SW 1271 (cell line): ENCODE data around the gene DEDD2.

Experiments
- DNase-seq, 2 experiments: peaks; one replicate each; lab custom pipeline; 2025; lab: John Stamatoyannopoulos, UW

DEDD2 gene

DNA sequence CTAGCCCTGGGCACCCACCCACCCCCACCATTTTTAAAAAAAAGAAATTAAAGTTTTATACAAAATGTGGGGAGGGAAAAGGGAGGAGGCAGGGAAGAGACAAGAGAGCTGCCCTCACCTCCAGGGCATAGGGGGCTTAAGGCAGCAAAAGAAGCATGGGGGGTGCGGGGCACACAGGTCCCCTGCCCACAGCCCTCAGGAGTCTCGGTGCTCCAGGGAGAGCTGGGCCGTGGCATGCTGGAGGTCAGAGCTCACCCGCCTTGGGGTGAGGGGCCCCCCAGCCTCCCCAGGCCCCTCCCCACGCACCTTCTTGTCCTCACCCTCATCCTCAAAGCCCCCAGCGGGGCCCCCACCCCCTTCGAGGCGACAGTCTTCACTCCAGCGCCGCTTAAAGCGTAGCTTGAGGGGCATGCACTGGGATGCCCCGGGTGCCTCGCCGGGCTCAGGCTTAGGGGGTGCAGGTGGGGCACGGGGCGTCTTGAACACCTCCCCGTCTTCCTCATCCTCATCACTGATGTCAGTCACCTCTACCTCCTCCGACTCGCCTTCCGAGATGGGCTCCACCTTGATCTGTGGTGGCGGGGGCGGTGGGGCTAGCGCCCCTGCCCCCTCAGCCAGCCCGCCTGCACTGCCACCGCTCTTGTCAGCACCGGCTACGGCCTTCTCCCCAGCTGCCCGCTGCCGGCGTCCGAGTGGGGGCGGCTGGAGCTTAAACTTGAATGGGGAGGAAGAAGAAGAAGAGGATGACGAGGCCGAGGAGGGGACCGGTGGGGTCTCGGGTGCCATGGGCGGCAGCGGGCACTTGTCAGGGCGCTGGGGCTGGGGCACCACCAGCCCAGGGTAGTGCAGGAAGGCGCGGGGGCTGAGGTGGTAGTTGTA is 31.0 kb upstream of the DEDD2 start:
- DNase-seq: no peak

DNA sequence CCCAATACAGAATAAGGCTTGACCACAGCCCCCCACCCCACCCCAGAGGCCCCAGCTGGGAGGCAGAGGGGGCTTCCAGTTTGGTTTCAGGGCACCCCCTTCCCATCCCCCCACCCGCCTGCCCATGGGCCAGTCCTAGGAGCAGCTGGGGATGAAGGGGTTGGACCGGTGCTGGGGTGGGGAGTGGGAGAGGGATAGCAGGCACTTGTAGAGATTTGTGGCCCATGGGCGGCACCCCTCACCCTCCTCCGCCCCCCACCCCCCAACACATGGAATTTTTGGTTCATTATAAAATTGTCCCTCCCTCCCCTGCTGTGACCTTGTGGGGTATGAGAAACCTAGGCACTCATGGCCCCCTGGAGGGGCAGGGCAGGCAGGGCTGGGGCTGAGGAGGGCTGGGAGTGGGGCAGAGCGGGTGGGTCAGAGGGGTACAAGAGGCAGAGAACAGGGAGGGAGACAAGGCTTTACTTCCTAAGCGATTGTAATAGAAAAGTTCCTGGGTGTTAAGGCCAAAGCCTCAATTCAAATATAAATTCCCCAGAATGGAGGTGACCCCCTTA is 30.2 kb upstream of the DEDD2 start:
- DNase-seq: no peak

DNA sequence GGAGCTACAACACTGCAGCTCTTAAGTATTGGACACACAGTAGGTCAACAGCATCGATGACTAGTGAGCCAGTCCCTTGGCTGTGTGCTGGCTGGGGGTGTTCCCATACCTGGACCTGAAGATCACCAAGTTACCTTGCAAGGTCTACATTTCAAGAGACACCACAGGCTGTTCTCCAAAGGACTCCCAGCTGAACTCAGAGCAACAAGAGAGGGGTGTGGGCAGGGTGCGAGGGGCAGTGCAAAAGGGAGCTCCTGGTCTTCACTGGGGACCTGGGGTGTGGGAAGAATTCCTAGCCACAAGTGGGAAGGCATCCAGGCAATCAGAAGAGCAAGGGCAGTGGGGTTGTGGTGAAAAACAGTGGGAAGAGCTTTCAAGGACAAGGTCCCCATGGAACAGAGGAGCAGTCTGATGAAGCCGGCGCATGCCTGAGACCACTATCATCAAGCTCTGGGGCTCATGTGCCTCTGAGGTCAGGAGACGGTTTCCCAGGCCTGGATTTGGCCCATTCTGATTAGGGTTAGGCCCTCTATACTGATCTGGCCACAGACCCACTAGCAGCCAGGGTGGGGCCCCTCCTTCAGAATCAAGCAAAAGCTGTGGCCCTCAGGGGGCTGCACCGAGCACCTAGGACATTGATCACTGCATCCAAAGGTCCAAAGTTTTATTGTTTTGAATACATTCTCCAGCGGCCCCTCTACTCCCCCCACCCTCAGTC is 29.6 kb upstream of the DEDD2 start:
- no peak for DNase-seq

DNA sequence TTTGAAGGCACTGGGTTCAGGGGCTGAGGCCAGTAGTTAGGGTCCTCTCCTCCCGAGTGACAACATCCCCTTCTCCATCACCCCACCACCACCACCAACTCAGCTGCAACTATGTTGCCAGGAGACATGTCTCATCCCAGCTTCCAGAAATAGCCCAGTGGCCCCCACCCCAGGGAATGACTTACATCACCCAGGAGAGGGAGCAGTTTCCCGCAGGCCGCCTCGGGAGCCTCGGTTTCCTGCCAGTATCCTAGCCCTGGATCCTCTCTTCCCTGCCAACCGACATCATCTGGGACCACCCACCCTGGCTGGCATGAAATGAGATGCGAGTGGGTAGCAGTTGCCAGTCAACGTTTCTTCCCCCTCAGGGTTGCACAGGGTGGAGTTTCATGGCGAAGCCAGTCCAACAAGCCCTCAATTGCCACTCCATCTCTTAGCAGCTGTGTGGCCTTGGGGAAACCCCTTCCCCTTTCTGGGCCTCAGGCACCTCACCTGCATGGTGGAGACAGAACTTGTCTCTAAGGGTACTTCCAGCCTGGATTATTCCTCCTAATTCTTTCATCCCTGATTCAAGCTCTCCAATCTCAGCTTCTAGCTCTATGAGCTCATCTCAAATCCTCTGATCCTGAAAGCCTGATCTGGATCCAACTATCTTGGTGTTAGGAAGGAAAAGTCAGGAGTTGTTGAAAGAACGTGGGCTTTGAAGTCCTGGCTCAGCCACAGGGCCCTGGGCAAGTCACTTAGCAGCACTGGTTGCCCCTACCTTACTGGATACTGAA is 28.9 kb upstream of the DEDD2 start:
- DNase-seq: peak in 1 of 2 experiments; percentile 23

DNA sequence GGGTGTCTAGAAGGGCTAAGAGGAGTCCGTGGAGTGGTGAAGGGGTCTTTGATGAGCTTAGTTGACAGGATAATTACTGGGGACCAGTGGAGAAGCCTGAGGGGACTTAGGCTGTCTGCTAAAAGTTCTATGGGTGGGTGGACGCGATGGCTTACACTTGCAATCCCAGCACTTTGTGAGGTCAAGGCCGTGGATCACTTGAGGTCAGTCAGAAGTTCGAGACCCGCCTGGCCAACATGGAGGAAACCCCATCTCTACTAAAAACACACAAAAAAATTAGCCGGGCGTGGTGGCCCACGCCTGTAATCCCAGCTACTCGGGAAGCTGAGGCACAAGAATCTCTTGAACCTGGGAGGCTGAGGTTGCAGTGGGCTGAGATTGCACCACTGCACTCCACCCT is 27.8 kb upstream of the DEDD2 start:
- DNase-seq: no peak

DNA sequence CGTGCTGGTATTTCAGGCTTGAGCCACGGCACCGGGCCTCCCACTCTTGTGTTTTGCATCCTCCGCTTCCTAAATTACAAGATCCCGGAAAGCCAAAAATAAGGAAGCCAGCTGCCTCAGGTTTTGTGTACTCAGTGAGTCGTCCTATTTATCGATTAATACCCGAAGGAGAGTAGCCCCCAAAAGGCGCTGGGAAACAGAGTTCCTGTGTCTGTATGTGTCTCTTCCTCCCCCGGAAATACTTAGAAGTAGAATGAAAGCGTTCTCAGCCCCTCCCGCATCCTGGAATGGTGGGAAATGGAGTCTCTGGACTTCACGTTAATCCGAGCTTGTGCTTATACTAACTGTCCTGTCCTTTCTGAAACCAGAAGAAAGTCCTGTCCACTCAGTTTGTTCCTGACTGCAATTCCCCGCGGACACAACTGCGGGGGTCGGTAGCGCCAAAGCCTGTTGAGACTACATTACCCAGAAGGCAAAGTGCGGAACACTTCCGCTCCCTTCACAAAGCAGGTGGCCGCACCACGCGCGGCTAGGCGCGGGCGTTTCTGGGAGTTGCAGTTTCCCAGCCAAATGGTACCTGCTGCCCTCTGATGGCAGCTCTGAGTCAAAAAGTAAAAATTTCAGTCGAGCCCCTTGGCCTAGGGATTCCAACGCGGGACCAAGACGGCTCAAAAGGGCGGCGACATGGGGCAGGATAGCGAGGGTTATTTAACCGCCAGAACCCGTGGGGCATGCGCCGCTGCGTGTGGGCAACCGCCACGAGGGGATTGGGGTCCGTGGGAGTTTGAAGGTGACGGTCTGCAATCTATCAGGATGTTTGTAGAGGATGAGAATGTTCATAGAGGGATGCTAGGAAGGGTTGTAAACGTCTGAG is 27.1 kb upstream of the DEDD2 start:
- peak; percentile 78 to 89 for DNase-seq

DNA sequence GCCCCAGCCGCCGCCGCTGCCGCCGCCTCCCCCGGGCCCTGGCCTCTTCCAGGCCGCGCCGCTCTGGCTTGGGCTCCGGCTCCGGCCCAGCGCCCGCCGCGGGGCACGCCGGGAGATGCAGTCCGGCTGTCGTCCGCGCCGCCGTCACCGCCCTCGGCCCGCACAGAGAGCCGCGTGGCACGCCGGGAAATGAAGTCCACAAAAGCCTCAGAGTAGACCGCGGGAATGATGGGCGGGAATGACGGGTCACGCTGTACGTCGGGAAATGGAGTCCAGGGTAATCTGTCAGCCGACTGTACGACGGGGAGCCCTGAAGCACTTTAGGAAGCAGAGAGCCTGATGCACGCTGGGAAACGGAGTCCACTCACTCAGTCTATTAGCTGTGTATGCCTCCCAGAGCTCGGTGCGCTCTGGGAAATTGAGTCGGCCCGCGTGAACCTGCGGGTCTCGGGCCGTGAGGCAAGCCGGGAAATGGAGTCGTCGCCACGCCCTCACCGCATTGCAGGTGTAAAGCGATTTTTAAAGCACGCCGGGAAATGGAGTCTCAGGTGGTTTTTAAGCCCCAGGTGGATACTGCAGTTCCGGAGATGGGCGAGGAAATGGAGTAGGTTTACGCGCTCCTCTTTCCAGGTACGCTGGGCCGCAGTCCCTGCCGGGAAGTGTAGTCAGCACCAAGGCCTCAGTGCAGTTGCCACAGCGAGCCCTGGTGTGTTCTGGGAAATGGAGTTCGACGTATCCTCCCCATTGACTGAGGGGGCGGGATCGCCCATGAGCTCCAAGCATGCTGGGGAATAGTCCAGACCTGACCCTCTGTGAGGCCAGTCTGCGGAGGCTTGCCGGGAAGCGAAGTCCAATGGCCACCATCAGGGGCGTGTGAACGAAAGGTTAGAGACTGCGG is 25.3 kb upstream of the DEDD2 start, which contains the start of gene GSK3A:
Gene GSK3A (minus strand): TSS at position 91 of the 898 bp plus-strand sequence. CDS start 137 bp downstream, outside the sequence.
- peak; percentile 91 to 94 for DNase-seq

DNA sequence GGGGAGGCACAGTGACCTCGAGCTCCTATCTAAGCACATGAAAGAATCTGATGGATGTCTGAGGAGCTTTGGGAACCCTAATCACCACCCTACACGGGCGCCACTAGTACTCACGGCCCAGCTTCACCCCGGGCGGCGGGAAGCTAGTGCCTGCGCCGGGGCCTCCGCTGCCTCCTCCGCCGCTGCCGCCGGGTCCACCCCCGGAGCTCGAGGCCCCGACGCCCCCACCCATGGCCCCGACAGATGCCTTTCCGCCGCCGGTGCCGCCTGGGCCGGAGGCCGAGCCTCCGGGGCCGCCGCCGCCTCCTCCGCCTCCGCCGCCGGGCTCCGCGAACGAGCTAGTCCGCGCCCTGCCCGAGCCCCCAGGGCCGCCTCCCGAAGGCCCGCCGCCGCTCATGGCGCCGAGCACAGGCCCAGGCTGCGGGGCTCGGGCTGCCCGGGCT is 24.6 kb upstream of the DEDD2 start:
- no peak for DNase-seq

DNA sequence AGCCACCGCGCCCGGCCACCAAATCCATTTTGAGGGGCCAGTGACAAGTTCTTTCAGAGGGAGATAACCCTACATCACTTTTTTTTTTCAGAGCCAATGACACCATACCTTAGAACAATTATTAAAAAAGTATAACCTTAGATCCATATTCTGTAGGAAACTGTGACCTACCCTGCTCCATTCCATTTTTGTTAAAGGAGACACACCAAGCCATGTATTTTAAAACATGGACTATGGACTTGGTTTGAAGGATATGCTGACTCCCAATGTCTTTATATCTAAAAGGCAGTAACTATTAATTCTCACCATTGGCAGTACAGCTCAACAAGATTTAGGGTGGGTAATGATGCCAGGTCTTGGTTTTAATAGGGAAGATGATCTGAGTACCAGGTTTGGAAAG is 23.8 kb upstream of the DEDD2 start:
- DNase-seq: no peak

DNA sequence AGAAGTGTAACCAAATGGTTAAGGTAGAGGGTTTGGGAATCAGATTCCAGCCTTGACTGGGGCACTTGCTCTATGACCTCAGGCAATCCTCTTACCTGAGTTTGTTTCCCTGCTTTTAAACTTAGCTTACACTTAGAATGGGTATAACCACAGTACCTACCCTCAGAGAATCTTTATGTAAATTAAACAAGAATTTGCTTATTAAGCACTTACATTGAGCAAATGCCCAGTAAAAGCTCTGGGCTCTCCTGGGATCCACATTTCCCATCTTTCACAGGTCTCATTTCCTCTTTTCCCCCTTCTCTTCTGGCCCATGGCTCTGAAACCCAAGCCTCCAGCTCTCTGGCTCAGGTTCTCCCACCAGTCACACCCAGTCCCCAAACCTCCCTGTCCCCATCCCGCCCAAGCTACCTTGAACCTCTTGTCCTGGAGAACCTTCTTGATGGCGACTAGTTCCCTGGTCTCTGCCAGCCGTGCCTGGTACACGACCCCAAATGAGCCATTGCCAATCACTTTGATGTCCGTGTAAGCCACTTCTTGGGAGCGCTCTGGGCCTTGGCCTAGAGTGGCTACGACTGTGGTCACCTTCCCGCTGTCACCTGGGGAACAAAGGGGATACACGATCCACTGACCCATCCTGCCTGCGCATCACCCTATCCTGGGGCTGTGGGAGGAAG is 22.2 kb upstream of the DEDD2 start:
- no peak for DNase-seq

DNA sequence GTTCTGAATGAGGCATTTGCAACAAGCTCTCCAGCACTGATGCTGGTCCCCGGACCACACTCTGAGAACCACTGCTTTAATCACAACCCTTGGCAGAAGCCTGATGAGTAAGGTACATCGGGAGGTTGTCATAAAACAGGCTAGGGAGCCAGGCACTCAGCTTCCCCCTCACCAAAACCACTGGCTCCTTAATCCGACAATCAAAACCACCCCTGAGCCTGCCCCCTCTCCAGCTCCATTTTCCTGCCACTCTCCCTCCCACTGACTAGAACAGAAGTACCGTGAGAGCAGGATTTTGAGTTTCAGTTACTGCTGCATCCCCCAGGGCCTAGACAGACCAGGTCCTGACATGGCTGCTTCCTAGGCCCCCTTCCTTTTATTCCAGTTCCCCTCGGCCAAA is 17.7 kb upstream of the DEDD2 start:
- no peak for DNase-seq

DNA sequence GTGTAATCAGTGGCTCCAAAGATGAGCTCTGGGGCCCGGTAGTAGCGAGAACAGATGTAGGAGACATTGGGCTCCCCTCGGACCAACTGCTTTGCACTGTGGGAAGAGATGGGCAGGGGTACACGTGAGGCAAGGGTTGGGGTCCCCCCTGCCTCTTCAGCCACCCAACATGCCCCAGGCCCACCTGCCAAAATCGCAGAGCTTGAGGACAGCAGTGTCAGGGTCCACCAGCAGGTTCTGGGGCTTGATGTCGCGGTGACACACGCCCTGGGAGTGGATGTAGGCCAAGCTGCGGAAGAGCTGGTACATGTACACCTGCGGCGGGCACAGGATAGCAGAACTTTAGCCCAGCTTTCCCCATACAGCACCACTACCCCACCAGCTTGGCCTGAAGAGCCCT is 16.9 kb upstream of the DEDD2 start:
- DNase-seq: no peak

DNA sequence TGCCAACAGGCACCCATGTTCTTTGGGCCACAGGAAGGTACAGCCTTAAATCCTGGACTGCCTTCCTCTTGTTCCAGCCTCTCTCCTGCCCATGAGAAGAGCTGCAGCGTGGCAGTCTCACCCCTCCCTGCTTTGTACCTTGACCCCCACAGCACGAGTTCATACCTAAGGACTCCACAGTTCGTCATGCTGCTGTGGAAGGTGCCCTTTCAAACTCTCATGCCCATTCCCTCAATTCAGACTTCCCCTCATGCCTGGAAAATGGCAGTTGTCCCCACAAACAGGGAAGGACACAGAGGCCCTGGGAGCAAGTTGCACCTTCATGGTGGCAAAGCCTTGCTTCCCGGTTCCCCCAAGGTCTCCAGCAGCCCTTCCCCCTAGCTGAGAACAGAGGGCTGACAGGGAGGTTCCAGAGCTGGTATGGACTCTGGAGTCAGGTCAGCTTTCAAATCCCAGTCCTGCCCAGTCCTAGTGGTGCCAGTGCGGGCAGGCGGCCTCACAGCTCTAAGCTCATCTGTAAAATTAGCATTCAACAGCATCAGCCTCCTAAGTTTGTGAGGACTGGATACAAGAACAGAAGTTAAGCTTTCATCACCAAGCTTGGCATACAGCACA is 16.3 kb upstream of the DEDD2 start:
- DNase-seq: no peak

DNA sequence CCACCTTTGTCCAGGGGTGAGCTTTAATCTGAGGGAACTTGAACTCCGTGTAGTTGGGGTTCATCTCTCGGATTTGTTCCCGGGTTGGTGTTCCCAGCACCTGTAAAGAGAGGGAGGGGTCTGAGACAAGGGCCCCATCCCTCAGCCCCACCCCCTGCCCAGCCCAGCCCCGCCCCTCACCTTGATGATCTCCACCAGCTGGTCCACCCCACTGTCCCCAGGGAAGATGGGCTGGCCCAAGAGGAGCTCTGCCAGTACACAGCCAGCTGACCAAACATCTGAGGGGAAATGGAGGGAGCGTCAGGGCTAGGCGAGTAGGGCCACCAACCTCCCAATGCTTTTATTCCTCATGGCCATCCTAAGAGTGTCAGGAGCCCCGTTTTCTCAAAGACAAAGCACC is 15.6 kb upstream of the DEDD2 start:
- no peak for DNase-seq

DNA sequence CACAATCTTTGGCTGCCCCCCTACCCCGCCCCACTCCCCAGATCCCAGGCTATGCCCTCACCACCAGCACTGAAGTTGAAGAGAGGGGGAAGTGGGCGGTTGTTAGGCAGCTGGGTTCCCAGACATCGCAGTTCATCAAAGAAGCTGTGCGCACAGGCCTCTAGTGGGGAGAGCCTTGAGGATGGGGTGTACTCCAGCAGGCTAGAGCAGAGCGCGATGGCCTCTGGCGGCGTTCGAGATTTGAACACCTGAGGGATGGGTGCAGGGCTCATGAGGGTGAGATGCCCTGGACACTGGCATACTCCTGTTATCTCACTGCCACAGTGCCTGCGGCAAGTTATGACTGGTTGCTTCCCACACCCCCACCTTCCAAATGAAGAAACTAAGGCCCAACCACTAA is 15.0 kb upstream of the DEDD2 start:
- no peak for DNase-seq

DNA sequence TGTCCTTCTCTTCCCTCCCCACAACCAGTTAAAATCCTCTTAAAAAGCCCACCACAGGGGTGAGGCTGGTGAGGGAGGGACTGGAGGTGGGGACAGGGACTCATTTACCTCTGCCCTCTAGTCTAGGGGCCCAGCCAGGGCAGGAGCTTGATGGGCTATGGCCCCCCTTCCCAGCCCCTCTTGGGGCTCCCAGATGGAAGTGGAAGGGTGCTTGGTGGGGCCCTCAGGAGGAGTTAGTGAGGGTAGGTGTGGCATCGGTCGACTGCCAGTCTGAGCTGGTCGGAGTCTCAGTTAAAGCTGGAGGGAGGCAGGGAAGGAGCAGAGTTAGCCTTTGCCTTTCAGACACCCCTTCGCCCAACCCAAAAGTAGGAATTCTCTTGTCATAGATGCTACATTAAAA is 13.1 kb upstream of the DEDD2 start:
- DNase-seq: no peak

DNA sequence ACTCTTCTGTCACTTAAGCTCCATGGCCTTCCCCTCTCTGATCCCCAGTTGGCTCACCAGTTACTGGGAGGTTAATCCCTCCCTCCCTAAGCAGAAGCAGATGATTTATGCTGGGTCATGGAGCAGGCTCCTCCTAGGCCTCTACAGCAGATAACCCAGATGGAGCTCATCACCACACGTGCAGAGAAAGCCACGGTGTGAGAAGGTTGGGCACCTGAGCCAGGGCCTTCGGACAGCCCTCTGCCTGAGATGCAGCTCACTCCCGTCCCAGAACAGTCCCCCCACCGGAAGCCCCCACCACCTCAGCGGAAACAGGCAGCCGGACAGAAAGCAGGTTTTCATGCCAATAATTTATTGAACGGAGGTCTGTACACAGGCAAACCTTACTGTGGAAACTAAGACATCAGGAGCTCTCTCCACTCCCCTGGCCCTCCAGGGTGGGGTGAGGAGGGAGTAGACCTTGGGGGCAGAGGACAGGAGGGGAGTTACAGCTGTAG is 12.4 kb upstream of the DEDD2 start:
- DNase-seq: no peak

DNA sequence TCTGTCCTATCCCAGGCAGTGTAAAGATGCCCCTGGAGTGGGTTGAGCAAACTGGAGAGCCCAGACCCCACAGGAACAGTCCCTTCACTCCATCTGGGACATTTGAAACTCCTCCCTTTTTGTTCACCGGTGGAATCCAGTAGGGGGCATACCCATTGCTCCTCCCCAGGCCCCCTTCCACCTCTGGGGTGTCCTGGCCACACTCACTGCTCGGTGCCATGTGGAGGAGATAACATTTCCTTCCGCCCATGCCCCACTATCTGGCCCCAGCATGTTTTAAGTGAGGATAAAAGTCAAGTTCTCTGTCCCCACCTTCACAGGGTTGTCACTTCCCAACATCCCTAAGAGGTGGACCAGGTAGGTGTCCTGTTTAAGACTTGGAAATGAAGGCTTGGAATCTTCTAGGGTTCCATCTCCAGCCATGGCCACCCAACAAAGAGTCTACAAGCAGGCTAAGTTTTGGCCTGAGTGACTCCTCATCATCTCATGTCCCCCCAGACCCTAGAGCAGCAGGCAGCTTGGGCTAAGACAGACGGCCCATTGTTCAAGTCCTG is 11.9 kb upstream of the DEDD2 start:
- no peak for DNase-seq

DNA sequence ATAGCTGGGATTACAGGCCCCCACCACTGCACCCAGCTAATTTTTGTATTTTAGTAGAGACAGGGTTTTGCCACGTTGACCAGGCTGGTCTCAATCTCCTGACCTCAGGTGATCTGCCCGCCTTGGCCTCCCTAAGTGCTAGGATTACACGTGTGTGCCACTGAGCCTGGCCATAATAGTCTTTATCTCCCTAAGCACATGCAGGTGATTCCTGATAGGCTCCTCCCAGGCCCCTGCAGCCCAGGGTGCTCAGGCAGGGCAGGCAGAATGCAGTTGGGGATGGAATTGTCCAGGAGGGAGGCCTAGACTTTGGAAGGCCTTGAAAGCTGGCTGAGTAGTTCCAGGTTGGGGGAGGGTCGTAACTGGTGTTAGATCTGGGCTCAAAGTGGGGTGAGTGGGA is 11.2 kb upstream of the DEDD2 start:
- no peak for DNase-seq
